GM19043 (cell line): ENCODE measurements around the gene CACNA1C.

ENCODE experiments used
- ATAC-seq: cut with Tn5 transposase; IDR thresholded peaks from one replicate; pipeline ENCODE4 v1.9.1; 2021; ENCODE audit warnings: low read depth; ENCODE audit not compliant: unreplicated experiment

The CACNA1C gene

DNA sequence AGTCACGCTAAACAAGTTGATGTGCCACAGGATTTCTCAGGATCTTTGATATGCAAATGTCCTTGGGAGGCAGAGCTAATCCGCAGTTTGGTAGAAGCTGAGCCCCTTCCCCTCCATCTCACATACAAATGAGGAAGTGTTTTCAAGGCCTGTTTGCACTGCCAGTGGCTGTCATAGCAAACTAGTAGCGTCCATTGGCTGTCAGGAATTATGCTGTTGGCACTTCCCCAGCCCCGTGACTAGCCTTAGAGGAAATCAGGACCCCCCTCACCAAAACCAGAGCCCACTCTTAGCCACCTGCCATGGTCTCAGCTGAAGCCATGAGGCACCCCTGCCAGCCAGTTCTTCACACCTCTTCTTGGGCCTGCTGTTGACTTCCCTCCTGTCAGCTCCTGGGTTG is 253.9 kb downstream of the CACNA1C start:
- no peak for ATAC-seq

DNA sequence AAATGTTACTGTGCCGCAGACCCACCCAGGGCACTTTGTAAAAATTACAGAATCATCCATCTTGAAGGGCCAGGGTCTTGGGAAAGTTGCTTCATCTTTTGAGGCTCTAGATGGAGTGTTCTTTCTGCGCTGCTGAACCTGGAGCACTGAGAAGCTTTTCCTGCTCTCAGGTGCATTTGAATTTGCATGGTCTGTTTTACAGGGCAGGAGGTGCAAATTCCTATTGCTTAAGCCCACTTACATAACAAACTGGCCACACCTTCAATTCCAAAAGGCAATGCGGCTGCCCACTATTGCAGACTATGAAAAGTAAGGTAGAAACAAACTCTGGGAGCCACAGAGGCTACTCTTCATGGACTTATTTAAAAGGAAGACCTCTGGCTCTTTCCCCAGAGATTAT is 254.8 kb downstream of the CACNA1C start:
- no peak for ATAC-seq

DNA sequence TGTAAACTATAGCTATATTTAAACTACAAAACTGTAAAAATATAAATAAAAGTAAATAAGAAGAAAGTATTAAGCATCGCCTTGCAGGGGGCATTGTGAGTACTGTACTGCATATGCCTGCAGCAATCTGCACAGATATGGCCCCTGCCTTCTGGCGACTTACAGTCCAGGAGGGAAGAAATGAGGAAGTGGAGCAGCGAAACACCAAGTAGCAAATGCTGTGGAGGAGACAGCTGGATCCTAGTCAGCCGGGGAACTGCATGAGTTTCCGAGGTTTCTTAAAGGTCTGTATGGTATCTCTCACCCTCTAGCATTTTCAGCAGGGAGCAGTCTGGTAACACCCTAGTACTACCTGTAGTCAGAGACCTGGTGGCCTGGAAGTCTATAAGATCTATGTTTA is 256.9 kb downstream of the CACNA1C start:
- ATAC-seq: no peak

DNA sequence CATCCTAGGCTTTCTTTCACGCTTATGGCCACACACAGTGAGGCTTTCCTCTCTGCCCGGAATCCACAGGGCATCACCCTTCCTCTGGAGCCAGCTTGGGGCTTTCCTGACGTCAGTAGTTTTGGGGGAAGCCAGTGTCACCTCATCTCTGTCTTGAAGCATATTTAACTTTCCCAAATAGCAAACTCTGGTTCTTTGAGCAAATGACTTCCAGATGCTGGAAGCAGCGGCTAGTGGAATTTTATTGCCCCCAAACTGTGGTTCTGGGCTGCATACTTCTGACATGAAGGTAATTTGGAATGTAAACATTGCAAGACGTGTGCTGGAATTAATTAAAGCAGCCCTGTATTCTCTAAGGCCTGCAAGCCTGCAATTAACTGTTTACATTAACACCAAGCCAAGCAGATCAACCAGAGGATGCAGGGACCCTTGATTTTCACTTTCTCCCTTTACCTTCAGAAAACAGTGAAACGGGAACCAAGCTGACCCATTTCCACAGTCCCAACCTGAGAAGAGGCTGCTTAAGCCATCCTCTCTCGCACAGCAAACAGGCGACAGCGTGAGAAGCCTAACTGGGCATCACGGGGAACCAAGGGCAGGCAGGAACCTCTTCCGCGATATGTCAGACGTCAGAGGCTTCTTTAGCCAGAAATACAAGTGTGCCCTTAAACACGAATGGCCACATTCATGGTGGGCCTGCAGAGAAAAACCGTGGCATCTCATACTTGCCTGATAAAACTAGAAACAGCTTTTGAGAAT is 258.4 kb downstream of the CACNA1C start:
- ATAC-seq: no peak

DNA sequence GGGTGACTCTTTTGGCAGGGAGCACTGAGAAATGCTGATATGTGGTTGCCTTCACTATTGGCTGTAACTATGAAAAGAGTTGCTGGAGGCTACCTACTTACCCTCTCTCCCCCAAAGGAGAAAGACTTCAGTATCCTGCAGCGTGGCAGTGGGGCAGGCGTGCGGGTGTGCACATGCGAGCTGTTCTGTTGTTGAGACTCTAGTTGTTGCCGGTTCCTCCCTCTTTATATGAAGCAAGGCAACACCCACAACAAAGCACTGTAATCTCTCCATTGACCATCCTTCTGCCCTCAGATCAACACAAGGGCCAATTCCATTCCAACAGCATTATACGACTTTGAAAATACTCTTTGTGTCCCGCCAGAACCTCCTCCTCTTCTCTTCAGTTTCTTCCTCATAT is 259.4 kb downstream of the CACNA1C start:
- ATAC-seq: no peak

DNA sequence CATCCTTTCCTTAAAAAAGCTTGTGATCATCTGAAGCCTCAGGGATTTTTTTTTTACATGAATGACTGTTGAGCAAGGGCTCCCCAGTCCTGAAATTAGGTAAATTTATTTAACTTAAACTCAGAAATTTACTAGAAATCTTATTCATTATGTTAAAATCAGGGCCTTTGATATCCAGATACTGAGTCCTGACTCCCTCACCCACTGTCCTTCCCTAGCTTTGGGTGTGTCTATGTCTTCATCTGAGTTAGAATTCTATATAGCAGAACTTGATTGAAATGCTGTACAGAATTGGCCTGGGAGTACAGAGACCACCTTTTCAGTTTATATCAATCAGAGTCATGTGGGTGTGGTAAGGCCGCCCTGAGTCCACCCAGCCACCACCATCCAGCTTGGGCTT is 260.0 kb downstream of the CACNA1C start:
- no peak for ATAC-seq

DNA sequence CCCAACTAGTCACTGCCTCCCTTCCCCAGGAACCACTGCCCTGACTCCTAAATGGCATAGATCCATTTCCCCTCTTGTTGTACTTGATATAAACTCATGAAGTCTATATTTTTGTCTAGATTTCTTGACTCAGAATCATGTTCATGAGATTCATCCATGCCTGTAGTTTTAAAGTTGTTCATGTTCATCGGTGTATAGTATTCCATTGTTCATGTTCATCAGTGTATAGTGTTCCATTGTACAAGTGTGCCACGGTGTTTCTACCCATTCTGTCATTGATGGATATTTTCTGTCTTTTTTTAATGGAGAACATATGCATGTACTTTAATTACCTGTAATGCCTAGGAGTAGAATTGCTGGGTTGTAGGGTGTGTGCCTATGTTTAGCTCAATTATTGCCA is 261.7 kb downstream of the CACNA1C start:
- no peak for ATAC-seq

DNA sequence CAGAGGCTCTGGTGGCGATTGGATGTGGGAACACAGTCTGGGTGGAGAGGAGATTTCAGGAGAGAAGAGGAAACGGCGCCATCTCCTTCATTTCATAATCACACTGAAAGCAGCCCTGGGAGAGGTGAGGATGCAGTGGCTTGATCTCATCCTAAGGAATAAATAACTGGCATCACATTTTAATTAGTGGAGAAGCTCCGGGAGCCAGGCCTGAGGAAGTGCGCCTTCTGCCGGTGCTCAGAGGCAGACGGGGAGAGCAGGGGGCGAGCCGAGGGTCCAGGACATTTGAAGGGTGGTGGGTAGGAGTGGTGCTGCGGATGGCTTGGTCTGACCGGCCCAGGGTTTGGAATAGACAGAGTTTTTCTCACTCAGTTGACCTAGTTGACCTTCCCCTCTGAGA is 265.0 kb downstream of the CACNA1C start:
- no peak for ATAC-seq

DNA sequence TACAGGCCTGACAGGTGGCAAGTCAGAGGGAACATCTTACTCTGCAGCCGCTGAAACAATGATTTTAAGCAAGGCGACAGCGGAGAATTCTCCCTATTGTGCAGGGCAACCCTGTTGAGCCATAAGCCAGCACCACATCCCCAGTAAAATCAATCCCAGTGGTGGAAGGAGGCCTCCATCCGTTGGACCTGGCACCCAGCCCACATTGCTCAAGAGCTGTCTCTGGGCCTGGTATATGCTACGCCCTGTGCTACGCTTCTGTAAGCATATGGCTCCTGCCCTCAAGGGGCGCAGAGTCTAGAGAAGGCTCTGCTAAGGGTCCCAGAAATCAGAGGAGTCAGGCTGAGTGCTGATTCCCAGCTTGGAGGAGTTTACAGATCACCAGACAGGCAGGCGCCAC is 265.5 kb downstream of the CACNA1C start:
- ATAC-seq: no peak

DNA sequence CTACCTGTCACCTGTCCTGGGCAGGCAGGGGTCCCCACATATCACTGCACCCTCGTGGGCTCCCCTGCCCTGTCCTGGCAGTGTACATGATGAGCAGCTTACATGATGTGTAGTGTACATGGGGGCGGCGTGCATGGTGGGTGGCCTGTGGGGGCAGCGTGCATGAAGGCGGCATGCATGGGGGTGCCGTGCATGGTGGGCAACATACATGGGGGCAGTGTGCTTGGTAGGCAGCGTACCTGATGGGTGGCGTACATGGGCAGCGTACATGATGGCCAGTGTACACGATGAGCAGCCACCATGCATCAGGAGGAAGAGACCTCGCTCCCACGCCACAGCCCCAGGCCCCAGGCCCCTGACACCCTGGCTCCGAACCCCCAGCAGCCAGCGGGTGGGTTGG is 266.3 kb downstream of the CACNA1C start:
- no peak for ATAC-seq

DNA sequence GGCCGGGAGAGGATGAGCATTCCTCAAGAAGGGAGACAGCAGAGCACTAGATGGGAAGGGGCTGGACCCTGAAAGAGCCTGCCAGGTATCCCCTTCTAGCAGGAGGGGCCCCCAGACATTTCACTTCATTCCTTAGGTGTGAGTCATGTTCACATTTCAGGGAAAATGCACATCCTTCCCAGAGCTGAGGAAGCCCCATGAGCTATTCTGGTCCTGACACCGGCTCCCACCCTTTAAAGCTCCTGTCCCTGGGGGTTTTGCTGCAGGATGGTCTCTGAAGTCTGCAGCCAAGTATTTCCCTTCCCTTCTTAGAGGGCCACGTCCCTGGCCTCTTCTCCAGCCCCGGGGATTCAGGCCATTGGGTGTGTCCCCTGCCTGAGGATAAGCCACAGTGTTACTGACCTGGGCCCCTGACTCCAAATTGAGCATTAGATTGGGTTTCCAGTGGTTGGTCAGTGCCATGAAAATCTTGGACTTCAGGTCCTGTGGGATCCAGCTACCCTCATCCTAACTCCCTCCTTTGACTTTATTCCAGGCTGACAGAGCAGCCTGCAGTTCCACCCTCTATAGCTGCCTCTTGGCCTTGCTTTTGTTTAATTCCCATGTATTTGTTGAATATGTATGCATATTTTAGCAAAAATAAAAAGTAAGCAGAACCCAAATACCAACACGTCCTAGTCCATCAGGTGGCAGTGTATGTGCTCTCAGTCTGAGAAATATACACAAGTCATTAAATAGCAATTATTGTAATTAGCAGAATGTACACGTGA is 267.1 kb downstream of the CACNA1C start:
- no peak for ATAC-seq

DNA sequence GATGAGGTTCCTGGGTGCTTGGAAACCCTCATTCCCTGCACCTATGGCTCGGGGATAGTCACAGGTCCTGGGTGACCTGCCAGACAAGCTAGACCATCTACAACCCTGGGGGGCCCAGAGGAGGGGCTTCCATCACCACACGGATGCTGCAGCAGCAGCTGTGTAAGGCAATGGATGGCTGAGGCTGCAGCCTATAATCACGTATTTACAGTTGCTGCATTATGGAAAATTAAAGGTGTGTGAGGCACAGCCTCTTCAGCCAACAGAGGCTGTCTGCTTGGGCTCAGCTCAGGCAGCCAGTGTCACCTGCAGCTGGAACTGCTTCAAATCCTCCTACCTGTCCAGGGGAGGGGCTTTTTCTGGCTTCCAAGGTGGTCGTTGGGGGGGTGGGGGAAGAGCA is 268.1 kb downstream of the CACNA1C start:
- ATAC-seq: no peak

DNA sequence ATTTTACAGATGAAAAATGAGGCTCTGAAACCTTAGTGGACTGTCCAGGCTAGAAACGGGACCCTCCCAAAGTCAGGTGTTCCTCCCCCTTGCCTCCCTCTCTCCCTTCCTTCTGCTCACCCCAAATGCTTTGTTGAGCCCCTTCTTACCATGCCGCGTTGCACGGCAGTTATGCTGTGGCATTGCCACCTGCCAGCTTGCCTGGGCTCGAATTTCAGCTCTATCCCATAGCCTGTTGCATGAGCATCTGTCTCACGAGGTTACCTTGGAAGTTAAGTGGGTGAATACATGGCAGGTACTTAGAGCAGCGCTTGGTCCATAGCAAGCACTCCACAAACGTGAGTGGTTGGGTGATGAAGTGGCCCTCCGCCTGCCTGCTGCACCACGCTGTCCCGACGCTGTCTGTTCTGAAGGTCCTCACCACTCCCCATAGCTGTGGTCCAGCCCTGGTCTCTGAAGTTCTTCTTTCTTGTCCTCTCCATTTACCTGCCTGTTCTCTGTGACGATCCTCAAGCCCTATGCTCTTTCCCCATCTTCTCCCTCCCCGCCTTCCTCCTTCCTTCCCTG is 269.9 kb downstream of the CACNA1C start:
- no peak for ATAC-seq

DNA sequence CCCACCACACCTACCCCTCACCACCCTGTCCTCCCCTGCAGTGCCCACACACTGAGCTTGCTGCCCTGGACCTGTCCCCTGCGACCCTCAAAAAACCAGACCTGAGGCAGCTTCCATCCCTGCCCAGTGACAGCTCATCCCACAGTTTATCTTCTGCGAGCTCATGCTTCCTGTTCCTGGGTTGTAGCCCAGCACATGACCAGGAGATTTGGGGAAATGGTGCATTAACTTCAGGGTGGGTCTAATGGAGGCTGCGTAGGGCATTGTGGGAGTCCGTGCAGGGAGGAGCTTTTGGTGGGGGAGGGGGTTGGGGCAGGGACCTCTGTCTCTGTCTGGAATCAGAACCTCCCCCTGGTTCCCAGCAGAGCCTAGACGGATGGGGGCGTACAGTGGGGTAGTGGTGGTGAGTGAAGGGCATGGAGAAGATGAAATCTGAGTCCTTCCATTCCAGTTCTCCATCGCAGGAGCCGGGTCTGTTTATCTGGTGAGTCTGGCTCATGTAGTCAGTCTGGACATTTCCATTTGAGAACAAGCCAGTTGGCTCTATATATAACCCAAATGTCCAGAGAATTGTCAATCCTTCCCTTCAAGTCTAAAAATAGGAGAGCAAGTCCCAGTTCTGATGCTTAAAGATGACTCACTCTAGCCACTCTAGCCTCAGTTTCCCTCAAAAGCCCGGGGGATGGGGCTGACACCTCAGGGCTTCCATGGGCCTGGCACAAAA is 270.9 kb downstream of the CACNA1C start:
- ATAC-seq: no peak

DNA sequence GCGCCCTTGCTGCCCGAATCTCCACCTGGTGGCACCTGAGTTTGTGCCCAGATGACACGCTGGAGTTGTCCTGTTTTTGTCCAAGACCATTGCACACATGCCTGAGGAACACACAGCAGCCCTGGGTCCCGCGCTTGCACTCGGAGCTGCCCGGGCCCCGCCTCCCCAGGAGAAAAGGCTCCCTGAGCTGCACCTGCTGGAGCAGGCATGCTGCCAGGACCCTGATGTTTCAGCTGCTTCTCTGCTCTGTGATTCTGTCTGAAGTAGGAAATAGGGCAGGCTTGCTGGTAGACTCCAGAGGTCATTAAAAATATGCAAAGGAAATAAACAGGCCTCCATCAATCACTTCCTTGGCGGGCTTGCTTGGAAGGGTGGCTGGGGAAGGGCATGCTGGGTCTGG is 271.6 kb downstream of the CACNA1C start:
- no peak for ATAC-seq

DNA sequence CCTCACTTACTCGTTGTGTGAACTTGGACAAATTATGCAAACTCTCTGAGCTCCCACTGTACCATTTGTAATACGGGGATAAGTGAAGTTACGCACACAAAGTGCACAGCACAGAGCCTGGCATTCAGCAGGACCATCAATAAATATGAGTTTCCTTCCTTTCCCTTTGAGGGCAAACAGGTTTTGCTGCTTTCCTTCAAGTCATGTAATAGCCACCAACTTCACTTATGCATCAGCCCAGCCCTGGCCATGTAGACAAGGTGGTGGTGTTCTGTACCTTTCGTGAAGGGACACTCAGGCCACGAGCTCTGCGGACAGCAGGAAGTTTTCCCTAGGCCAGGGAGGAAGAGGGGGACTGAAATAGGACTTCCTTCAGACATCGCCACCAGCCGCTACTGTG is 272.7 kb downstream of the CACNA1C start:
- ATAC-seq: no peak

DNA sequence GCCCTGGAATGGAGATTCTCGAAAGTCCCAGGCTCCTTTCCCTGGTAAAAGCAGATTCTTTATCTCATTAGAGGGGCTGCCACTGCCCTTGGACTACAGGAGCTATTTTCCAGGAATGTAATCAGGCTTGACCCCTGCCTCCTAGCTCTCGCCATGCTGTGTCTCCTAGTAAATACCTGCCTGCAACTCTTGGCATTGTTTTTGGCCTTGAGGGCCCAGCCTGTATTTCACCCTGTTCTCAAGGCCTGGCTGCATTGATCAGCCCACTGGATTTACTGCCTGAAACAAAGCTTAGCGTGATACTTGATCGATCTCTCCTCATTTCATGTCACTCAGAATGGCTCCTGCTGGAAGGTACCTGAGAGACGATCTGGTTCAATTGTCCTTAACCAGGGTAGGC is 273.7 kb downstream of the CACNA1C start:
- no peak for ATAC-seq

DNA sequence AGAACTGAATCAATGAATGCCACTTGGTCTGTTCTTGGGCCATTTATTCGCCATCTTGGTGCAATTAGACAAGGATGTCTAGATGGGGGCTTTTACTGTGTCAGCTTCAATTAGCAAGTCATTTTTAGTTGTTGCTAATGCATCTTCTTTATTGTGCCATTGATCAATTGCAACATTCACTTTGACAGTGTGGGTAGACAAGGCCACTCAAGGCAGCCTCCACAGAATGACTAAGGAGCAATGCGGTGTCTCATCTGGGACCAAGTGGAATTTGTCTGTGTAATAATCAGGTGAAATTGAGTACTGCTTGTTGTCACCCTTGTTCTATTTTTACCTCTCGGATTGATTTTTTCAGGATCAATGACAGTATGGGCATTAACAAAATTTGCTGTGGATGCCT is 275.9 kb downstream of the CACNA1C start:
- no peak for ATAC-seq

DNA sequence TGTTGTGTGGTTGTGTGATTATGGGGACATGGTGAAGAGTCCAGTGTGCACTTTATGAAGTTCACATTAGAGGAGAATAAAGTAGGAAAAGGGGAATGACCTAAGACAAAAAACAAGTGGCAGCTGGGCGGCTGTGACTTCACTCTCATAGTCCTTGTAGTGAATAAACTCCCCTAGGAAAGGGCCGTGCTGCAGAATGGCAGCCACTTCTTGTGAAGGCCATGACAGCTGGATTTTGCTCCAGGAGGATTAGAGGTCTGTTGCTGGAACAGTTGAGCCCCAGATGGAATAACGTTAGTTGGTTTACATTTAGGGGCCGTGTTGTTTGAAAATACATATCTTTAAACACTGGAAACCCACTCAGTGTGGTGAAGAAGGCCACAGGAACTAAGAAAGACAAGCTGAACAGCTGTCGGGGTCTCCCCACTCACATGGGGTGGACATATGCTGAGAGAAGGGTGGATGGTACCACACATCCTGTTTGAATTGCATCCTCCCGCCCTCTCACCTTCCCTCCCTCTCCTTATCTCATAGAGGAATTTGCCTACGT is 276.9 kb downstream of the CACNA1C start:
- no peak for ATAC-seq

DNA sequence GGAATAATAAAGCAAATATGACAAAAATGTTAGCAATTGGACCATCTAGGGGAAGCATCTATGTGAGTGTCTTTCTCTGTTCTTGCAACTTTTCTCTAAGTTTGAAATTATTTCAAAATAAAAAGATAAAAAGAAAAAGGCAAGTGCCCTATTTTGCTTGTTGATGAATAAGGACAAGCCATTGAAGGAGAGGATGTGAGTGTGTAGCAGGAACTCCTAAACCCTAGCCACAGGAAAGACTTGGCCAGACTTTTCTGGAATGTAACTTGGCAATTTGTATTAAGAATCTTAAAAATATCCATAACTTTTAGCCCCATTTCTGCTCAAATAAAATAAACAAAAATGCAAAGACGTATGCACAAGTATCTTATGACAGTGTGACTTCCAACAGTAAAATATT is 279.4 kb downstream of the CACNA1C start:
- no peak for ATAC-seq

DNA sequence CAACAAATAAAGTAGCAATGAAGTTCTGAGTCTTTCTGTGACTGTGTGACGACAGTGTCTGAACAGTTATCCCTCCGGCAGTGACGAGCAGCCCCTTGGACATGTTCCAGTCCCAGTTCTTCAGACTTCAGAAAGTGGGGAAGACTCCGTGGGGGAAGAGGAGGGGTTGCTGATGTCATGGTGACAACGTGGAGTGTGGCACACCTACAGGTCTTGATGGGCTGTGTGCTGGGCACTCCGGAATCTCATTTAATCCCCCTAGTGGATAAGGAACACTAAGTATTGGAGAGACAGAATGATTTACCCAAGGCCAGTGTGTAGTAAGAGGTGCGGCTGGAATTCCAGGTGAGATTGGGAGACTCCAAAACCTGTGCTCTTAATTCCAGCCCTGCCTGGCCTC is 280.2 kb downstream of the CACNA1C start:
- no peak for ATAC-seq
